Neural cell (in vitro differentiated cells): ENCODE measurements around the gene SUMF1.

Experiments used
- EP300 ChIP-seq: fragments of 450-650 bp; conservative IDR thresholded peaks from 2 replicates; pipeline ENCODE4 v1.6.1; 2014; ENCODE audit warnings: antibody characterized with exemption, mild to moderate bottlenecking, moderate library complexity; ENCODE audit not compliant: poor library complexity, severe bottlenecking
- MXI1 ChIP-seq: fragments of 450-650 bp; conservative IDR thresholded peaks from 2 replicates; pipeline ENCODE4 v1.6.1; 2014; ENCODE audit warnings: antibody characterized with exemption, mild to moderate bottlenecking; ENCODE audit not compliant: poor library complexity, severe bottlenecking
- POLR2AphosphoS5 ChIP-seq: IDR thresholded peaks from 2 replicates; pipeline ENCODE4 v1.6.1; 2012
- RAD21 ChIP-seq: fragments of 450-650 bp; conservative IDR thresholded peaks from 2 replicates; pipeline ENCODE4 v1.6.1; 2014; ENCODE audit warnings: antibody characterized with exemption, mild to moderate bottlenecking, moderate library complexity
- TF ChIP-seq, protein P1 (sequence below): fragments of 450-650 bp; IDR thresholded peaks from 2 replicates; pipeline ENCODE4 v1.5.1; 2014; ENCODE audit warnings: antibody characterized with exemption, mild to moderate bottlenecking, moderate library complexity; ENCODE audit not compliant: poor library complexity, severe bottlenecking

DNA sequence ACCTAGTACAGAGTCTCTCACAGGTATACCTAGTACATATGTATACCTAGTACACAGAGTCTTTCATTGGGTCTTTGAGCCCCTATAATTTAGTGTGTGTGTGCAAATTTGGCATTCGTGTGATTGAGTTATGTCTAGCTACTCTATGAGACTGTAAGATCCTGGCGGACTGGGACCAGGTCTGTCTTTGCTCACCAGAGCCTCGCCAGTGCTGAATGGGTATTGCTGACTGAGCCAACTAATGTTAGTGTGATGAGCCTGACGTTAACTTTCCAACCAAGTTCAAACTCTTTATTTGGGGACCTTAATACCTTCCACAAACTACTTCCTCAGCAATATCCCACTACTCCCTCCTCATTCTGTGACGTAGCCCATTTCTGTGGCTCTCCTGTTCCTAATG is 128.3 kb downstream of the SUMF1 start:
- TF ChIP-seq POLR2AphosphoS5 (no peak), EP300 (no peak), RAD21 (no peak), MXI1 (no peak)
- TF ChIP-seq, protein P1, sequence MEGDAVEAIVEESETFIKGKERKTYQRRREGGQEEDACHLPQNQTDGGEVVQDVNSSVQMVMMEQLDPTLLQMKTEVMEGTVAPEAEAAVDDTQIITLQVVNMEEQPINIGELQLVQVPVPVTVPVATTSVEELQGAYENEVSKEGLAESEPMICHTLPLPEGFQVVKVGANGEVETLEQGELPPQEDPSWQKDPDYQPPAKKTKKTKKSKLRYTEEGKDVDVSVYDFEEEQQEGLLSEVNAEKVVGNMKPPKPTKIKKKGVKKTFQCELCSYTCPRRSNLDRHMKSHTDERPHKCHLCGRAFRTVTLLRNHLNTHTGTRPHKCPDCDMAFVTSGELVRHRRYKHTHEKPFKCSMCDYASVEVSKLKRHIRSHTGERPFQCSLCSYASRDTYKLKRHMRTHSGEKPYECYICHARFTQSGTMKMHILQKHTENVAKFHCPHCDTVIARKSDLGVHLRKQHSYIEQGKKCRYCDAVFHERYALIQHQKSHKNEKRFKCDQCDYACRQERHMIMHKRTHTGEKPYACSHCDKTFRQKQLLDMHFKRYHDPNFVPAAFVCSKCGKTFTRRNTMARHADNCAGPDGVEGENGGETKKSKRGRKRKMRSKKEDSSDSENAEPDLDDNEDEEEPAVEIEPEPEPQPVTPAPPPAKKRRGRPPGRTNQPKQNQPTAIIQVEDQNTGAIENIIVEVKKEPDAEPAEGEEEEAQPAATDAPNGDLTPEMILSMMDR: no peak
